Stimulated activated CD8-positive, alpha-beta memory T cell treated with anti-CD3 and anti-CD28 coated beads, Interleukin-7, amount 100 ng/mL, for 1 hour (primary cell): ENCODE data around the gene PDE6B.
"Not testable (repeated sequence)": the region's sequence is repeated elsewhere in the genome, so short reads cannot be mapped to it uniquely, and the experiment has no call there.

ENCODE experiments used
- DNase-seq, 2 donors: peaks; one replicate each; pipeline ENCODE4 v3.0.0-alpha.2; 2020; ENCODE audit warnings: low read depth in 2 of 2

PDE6B gene

GRCh38 chr4:635851-636627, 10.7 kb downstream of the PDE6B start:
- no peak for DNase-seq

GRCh38 chr4:636628-637159, 11.3 kb downstream of the PDE6B start:
- no peak for DNase-seq

GRCh38 chr4:637536-638280, 12.3 kb downstream of the PDE6B start:
- DNase-seq, result no peak

GRCh38 chr4:642366-642765, 17.0 kb downstream of the PDE6B start:
- DNase-seq, result not testable (repeated sequence)

- DNase-seq, result no peak
Observed at GRCh38 chr4:646460-646859, 21.1 kb downstream of the PDE6B start.

GRCh38 chr4:647481-647880, 22.1 kb downstream of the PDE6B start:
- no peak for DNase-seq

GRCh38 chr4:648579-649292, 23.4 kb downstream of the PDE6B start:
- no peak for DNase-seq

GRCh38 chr4:649293-649625, 23.9 kb downstream of the PDE6B start:
- no peak for DNase-seq

- no peak for DNase-seq
Observed at GRCh38 chr4:649751-650310, 24.5 kb downstream of the PDE6B start.

GRCh38 chr4:650461-650860, 25.1 kb downstream of the PDE6B start:
- DNase-seq, result no peak

- no peak for DNase-seq
Observed at GRCh38 chr4:650951-651883, 25.8 kb downstream of the PDE6B start.

- no peak for DNase-seq
Observed at GRCh38 chr4:651884-652642, 26.7 kb downstream of the PDE6B start.

GRCh38 chr4:653080-653821, 27.9 kb downstream of the PDE6B start:
- DNase-seq, result no peak

GRCh38 chr4:653831-654502, 28.6 kb downstream of the PDE6B start:
- DNase-seq, result no peak

GRCh38 chr4:654503-654845, 29.1 kb downstream of the PDE6B start:
- no peak for DNase-seq

- DNase-seq, result no peak
Observed at GRCh38 chr4:654871-655463, 29.6 kb downstream of the PDE6B start.

GRCh38 chr4:655464-656151, 30.2 kb downstream of the PDE6B start:
- no peak for DNase-seq
